Small intestine (tissue), 7 donors: Measurements from ENCODE around the gene ARHGEF4. TPM values are rescaled to one million over a fixed set of nuclear protein-coding genes. Genes with fewer than 3 reads are reported as not detected.

Source experiments
- DNase-seq, 2 donors: peaks; one replicate each; pipeline versions ENCODE4 v3.0.0 to v3.0.0-alpha.2; 2013
- FAIRE-seq: peaks from 2 replicates; lab custom pipeline; 2012; peaks lifted over from hg19 to GRCh38; lab: Jason Lieb, UNC
- H3K27ac ChIP-seq, 3 donors: one replicate each; pipeline ENCODE4 v1.5.1; 2013; ENCODE audit warnings: low read length in 2 of 3, mild to moderate bottlenecking in 2 of 3, control low read depth in 1 of 3, inconsistent platforms in 1 of 3, low read depth in 1 of 3, moderate library complexity in 1 of 3
- H3K27me3 ChIP-seq, 3 donors: one replicate each; pipeline ENCODE4 v1.6.1; 2013; ENCODE audit warnings: low read length in 3 of 3, inconsistent platforms in 1 of 3; ENCODE audit not compliant: control insufficient read depth in 3 of 3, insufficient read depth in 3 of 3
- H3K36me3 ChIP-seq, 3 donors: one replicate each; pipeline ENCODE4 v1.6.1; 2013; ENCODE audit warnings: low read length in 3 of 3, inconsistent platforms in 1 of 3, low read depth in 1 of 3, mild to moderate bottlenecking in 1 of 3, moderate library complexity in 1 of 3; ENCODE audit not compliant: control insufficient read depth in 3 of 3, insufficient read depth in 2 of 3
- H3K4me1 ChIP-seq, 3 donors: one replicate each; pipeline ENCODE4 v1.6.1; 2013; ENCODE audit warnings: low read length in 2 of 3, inconsistent platforms in 1 of 3, low read depth in 1 of 3, mild to moderate bottlenecking in 1 of 3, moderate library complexity in 1 of 3; ENCODE audit not compliant: control insufficient read depth in 3 of 3, insufficient read depth in 2 of 3
- H3K4me3 ChIP-seq, 3 donors: one replicate each; pipeline ENCODE4 v1.5.1; 2013; ENCODE audit warnings: low read length in 3 of 3, control low read depth in 1 of 3, inconsistent platforms in 1 of 3, low read depth in 1 of 3, mild to moderate bottlenecking in 1 of 3, moderate library complexity in 1 of 3
- H3K9me3 ChIP-seq, 2 donors: one replicate each; pipeline ENCODE4 v1.6.1; 2013; ENCODE audit warnings: low read depth in 1 of 2, low read length in 1 of 2; ENCODE audit not compliant: control insufficient read depth in 2 of 2, insufficient read depth in 1 of 2
- WGBS, 3 donors: extraction: QIAGEN DNeasy Blood & Tissue Kit; methylation state at CpG; one replicate each; pipeline ENCODE4 v1.1.7; 2013; 5-methylcytosine and 5-hydroxymethylcytosine counted together
- polyA plus RNA-seq, 4 donors: library from polyadenylated mRNA; stranded (reverse) in 3 of 4; unstranded in 1 of 4; fragments of 200-250 nt in 3 of 4; fragments of 120-200 nt in 1 of 4; gene quantifications; one replicate each; pipeline versions ENCODE4 v1.2.1 to v1.2.3, GENCODE V29; 2013
- donor health status: healthy with polysubstance abuse.
- donor health status: control.
- donor health status: control.
- donor health status: Bipolar disorder and iron deficiency.
- donor health status: healthy.

Gene ARHGEF4
- polyA plus RNA-seq, 4 donors: 0.22 to 2.8 (median 0.83) TPM; not detected in 1

GRCh38 chr2:131033786-131034121 lies 197.0 kb downstream of the ARHGEF4 start:
- Histone ChIP-seq H3K4me3 (no peak overlapping the region), H3K4me1 (no peaks in the 10 kb centered on the region), H3K9me3 (no peaks in the 10 kb centered on the region), H3K27ac (no peak overlapping the region), H3K36me3 (no peaks in the 10 kb centered on the region), H3K27me3 (peaks cover 12 to 41% (median 12%) of the 10 kb centered on the region in 3 donors)
- DNase-seq (no peak), FAIRE-seq (no peak)
- WGBS, 3 donors: 13 to 70% (median 67%) methylated on average over 1 of the region's 1 CpG

GRCh38 chr2:131034122-131035051 lies 197.7 kb downstream of the ARHGEF4 start:
- Histone ChIP-seq H3K9me3 (no peaks in the 10 kb centered on the region), H3K4me1 (no peaks in the 10 kb centered on the region), H3K27ac (no peak overlapping the region), H3K27me3 (peaks cover 12 to 45% (median 12%) of the 10 kb centered on the region in 3 donors), H3K4me3 (peak overlapping the region in 2 of 3 donors; percentile 22 to 41), H3K36me3 (no peaks in the 10 kb centered on the region)
- no peak for FAIRE-seq
- WGBS, 3 donors: 2 to 9% (median 3%) methylated on average over 40 to 61 of the region's 61 CpGs
- DNase-seq: peak in 1 of 2 donors; percentile 28

- Histone ChIP-seq H3K27ac (no peak overlapping the region), H3K4me3 (peak overlapping the region in 2 of 3 donors; percentile 5 to 41), H3K36me3 (no peaks in the 10 kb centered on the region), H3K9me3 (no peaks in the 10 kb centered on the region), H3K4me1 (no peaks in the 10 kb centered on the region), H3K27me3 (peaks cover 15 to 53% (median 17%) of the 10 kb centered on the region in 3 donors)
- DNase-seq (no peak), FAIRE-seq (no peak)
- 8 to 23% (median 18%) methylated on average over 33 to 65 of the region's 65 CpGs for WGBS, 3 donors
Observed at GRCh38 chr2:131035112-131035825, 198.6 kb downstream of the ARHGEF4 start.

GRCh38 chr2:131035826-131036231 lies 199.1 kb downstream of the ARHGEF4 start:
- peaks cover 15 to 59% (median 19%) of the 10 kb centered on the region in 3 donors for H3K27me3 ChIP-seq
- H3K27ac ChIP-seq: no peak overlapping the region
- no peak for DNase-seq
- 51 to 69% (median 64%) methylated on average over 10 of the region's 10 CpGs for WGBS, 3 donors
- no peak for FAIRE-seq
- no peaks in the 10 kb centered on the region for H3K9me3 ChIP-seq
- no peaks in the 10 kb centered on the region for H3K36me3 ChIP-seq
- H3K4me1 ChIP-seq: no peaks in the 10 kb centered on the region
- H3K4me3 ChIP-seq: peak overlapping the region in 1 of 3 donors; percentile 5

GRCh38 chr2:131036269-131036668 lies 199.6 kb downstream of the ARHGEF4 start:
- FAIRE-seq (no peak), DNase-seq (no peak)
- peaks cover 0 to 2% (median 0%) of the 10 kb centered on the region in 3 donors for H3K36me3 ChIP-seq
- no peak overlapping the region for H3K27ac ChIP-seq
- no peaks in the 10 kb centered on the region for H3K4me1 ChIP-seq
- peaks cover 15 to 63% (median 19%) of the 10 kb centered on the region in 3 donors for H3K27me3 ChIP-seq
- H3K4me3 ChIP-seq: no peak overlapping the region
- H3K9me3 ChIP-seq: no peaks in the 10 kb centered on the region
- WGBS, 3 donors: 42 to 67% (median 63%) methylated on average over 6 of the region's 6 CpGs

GRCh38 chr2:131036696-131037397 lies 200.1 kb downstream of the ARHGEF4 start:
- WGBS, 3 donors: 88 to 91% (median 89%) methylated on average over 11 of the region's 11 CpGs
- DNase-seq (no peak), FAIRE-seq (no peak)
- H3K27ac ChIP-seq: no peak overlapping the region
- H3K9me3 ChIP-seq: no peaks in the 10 kb centered on the region
- H3K4me3 ChIP-seq: no peak overlapping the region
- peaks cover 15 to 66% (median 19%) of the 10 kb centered on the region in 3 donors for H3K27me3 ChIP-seq
- H3K36me3 ChIP-seq: peaks cover 0 to 6% (median 0%) of the 10 kb centered on the region in 3 donors
- no peaks in the 10 kb centered on the region for H3K4me1 ChIP-seq

GRCh38 chr2:131037398-131038257 lies 200.9 kb downstream of the ARHGEF4 start:
- H3K36me3 ChIP-seq: peaks cover 0 to 9% (median 0%) of the 10 kb centered on the region in 3 donors
- WGBS, 3 donors: 48 to 64% (median 57%) methylated on average over 6 of the region's 6 CpGs
- no peaks in the 10 kb centered on the region for H3K9me3 ChIP-seq
- no peak overlapping the region for H3K27ac ChIP-seq
- H3K4me3 ChIP-seq: no peak overlapping the region
- H3K27me3 ChIP-seq: peaks cover 15 to 66% (median 19%) of the 10 kb centered on the region in 3 donors
- no peak for DNase-seq
- no peak for FAIRE-seq
- H3K4me1 ChIP-seq: no peaks in the 10 kb centered on the region
